ENCODE measurements around the gene LRP8.

LRP8 gene

GRCh38 chr1:53279296-53280200 lies 48.3 kb downstream of the LRP8 start:
- FAIRE-seq, result no peak

DNA sequence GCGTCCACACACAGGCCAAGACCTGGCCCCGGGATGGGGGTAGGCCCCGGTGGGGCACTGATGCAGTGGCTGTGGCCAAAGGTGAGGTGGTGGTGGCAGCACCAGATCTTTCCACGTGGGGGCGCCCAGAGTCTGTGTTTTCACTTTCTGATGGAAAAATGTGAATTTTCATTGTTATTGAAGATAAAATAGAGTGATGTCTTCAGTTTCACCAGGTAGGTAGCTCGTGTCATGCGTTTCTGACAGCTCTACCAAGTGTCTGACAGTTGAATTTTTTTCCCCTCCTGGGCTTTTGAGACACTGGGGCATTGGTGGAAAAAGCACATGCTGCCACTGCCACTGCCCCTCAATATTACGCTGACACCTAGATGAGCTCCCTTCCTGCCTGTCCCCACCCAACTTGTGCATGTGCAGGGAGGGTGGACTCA lies 49.6 kb downstream of the LRP8 start:
- FAIRE-seq, result peak; percentile 75

DNA sequence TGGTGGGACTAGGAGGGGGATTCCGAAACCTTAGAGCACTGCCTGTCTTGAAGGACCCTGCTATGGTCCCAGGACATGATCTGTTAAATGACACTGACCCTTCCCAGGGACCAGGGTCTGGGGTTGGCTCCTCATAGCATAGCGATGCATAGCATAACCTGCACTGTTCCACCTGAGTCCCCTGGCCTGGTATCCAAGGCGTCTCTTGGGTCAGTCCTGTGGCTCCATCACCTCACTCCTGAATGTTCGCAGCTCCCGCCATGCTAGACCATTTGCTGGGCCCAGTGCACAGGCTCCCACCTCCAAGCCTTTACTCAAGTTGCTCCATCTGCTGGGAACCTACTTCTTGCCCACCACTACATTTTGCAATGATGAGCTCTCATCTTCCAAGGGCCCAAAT lies 50.5 kb downstream of the LRP8 start:
- FAIRE-seq, result no peak

DNA sequence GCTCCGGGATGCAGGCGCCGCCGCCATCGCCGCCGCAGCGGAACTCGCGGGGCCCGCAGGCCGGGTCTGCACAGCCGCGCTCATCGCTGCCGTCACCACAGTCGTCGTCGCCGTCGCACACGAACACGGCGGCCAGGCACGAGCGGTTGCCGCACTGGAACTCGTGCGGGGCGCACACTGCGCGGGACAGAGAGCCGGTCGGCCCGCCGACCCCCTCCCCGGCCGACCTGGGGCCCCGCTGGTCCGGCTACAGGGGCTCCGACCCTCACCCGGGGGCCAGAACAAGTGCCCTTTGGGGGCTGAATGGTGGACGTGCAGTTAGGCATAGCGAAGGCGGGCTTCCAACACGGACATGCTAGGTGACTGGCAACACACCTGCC lies 51.0 kb downstream of the LRP8 start:
- FAIRE-seq, result no peak

GRCh38 chr1:53276153-53276901 lies 51.5 kb downstream of the LRP8 start:
- FAIRE-seq, result no peak

- FAIRE-seq, result no peak
These were observed 52.3 kb downstream of the LRP8 start for GRCh38 chr1:53275566-53275965.

GRCh38 chr1:53274541-53275185 lies 53.2 kb downstream of the LRP8 start:
- no peak for FAIRE-seq

- FAIRE-seq, result no peak
These were observed 53.8 kb downstream of the LRP8 start for GRCh38 chr1:53274026-53274425.

DNA sequence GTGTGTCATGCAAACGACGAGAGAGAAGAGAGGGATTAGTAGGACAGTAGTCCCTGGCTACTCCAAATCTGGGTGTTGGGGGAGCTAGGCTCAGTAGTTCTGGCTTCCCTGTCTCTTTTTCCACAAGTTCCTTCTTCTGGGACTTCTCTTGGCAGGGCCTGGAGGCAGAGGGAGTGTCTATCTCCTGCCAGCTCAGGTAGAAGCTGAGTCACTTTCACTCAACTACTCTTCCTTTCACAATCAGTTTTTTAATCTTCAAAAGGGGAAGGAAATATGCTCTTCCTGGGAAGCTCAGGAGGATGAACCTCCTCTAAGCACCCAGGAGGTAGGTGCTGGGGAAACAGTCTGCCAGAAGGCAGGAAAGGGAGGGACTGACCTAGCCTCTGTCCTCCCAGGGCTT lies 54.3 kb downstream of the LRP8 start:
- no peak for FAIRE-seq

DNA sequence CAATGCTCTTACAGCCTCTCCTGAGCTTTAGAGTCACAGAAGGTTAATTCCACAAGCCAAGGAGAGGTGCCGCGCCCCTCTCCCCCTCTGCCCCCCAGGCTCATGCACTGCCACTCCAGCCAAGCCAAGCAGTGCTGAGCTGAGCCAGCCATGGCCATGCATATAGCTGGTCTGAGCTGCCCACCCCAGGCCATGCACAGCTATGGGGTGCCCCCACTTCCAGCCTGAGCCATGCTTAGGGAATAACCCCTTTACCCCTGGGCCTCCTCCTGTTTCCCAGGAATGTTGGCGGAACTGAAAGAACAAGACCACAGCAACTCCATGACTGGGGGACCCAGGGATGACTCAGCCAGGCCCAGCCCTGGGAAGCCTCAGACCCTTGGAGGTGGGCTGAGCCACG lies 55.5 kb downstream of the LRP8 start:
- no peak for FAIRE-seq

DNA sequence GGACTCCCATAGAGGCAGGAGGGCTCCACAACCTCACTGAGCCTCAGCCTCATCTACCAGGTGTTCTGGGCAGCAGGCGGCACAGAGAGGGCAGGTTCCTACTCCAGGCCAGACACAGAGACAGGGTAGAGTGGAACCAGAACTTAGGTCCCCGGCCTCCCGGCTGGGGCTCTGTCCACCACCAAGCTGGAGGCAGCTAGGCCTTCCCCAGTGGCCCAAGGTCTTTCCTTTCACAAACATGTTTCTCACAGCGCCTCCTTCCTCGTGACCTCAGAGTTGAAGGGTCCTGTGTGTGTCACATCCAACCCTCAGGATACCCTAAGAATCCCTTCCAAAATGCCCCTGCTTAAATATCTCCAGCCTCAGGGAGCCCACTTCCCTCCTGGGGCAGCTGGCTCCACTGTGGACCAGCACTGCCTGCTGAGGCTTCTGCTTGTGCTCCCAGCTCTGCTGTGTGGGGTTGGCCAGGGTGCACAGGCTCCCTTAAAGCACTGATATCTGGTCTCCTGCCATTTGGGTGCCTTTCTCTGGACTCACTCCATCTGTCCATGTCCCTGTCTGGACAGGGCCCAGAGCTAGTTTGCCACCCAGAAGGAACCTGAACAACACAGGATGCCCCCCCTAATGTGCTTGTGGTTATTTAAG lies 56.3 kb downstream of the LRP8 start:
- FAIRE-seq, result no peak

DNA sequence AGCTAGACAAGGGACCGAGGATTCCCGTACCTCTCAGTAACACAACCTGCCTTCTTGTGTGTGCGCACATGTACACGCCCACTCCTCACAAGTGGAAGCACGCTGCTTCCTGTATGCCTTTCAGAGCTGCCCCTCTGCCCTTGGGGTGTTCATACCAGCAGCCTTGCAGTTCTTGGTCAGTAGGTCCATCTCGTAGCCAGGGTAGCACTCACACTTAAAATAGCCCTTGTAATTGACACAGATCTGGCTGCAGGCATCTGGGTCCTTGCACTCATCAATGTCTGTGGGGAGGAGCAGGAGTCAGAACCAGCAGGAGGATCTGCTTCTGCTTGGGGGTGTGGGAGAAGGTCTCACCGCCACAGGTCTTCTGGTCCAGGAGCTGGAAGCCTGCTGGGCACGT lies 57.0 kb downstream of the LRP8 start:
- FAIRE-seq, result no peak

DNA sequence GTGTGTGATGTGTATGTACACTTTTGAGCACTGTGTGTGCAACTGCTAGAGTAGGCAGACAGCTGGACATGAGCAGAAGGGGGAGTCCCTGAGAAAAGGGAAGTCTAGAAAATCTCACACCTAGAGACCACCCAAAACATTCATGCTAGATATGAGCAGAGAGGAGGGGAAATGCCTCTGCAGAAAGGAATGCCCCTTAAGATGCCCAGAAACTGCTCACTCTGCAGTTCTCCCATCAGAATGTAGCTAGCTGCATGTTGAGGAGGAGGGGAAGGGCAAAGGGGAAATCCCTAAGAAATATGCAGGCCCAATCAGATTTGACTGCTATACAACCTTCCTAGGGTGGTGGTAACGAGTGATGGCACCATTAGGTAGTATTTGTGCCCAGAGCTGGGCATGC lies 57.8 kb downstream of the LRP8 start:
- no peak for FAIRE-seq

- no peak for FAIRE-seq
These were observed 60.1 kb downstream of the LRP8 start for GRCh38 chr1:53267761-53268160.

GRCh38 chr1:53266038-53266437 lies 61.8 kb downstream of the LRP8 start:
- FAIRE-seq, result no peak

DNA sequence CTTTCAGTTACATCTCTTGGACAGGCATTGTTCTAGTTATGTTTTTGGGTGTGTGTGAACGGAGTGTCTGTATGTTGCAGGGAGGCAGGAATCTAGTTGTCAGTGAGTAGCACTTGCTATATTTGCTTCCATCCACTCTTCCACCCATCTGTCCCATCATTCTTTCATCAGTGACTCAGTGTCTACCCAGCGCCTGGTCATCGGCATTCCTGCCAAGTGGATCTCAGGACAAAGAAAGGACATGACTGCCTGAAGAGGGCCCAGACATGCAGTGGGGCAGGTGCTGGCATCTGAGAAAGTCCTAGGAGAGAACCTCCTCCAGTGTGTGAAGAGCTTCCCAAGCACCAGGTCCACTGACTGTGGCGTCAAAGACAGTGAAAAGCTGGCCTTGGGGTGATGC lies 62.3 kb downstream of the LRP8 start:
- no peak for FAIRE-seq

DNA sequence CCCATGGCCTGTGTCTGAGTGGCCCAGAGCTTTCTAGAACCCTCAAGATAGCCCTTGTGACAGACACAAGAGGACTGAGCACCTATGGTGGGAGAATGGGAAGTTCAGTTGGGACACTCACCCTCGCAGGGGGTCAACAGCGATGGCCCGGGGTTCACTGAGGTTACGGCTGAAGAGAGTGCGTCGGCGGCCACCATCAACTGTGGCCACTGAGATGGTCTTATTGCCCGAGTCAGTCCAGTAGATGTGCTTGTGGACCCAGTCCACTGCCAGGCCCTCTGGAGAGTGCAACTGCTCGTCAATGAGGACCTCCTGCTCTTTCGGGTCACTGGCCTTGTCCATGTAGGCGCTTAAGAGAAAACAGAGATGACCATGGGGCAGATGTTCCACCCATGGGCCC lies 63.8 kb downstream of the LRP8 start:
- no peak for FAIRE-seq

DNA sequence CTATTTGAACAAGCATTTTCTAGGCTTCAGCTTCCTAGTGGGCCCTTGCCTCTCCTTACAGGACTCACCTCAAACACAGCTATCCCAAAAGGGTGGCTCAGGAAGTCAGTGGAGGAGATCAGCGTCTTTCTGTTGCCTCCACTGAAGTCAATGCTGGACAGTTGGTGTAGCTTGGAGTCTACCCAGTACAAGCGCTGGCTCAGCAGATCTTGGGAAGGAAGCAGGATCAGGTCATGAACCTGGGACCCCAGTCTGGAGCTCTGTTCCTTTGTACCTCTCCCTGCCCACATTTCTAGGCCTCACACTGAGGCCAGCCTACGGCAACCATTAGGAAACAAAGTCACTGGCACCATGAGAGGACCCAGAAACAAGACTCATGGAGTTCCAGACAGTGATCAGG lies 65.9 kb downstream of the LRP8 start:
- FAIRE-seq, result no peak

GRCh38 chr1:53260631-53261247 lies 67.1 kb downstream of the LRP8 start:
- no peak for FAIRE-seq

DNA sequence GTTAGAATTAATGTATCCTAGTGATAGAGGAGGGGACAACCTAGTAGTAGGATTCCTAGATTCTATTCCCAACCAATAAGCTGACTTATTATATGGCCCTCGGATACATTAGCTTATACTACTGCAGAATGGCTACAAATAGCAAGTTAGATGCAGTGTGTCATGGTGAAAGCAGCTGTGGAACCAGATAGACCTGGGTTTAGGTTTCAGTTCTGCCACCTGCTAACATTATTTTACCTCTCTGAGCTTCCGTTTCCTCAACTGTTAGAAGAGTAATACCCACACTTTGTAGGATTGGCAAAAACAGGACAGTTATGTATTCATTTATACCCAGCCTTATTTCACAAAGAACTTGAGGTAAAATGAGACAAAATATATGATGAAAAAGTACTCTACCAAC lies 67.9 kb downstream of the LRP8 start:
- FAIRE-seq, result no peak

DNA sequence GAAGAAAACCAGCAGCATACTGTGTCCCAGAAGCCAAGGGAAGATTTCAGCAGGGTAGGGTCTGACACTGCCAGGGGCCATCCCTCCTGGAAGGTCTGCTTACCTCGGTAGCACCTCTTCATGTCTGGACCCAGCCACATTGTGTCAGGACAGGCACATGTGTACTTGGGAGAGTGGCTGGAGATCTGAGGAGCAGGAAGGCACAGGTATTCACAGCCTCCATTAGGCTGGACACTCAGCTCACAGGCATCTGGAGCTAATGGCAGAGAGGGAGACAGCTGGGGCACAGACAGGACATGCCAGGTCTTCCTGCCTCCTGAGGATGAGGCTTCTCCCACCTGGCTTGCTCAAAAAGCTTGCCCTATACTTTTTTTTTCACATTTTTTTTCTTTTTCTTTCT lies 69.7 kb downstream of the LRP8 start:
- FAIRE-seq, result no peak

- no peak for FAIRE-seq
These were observed 70.3 kb downstream of the LRP8 start for GRCh38 chr1:53257454-53258081.
